Measurements from ENCODE around the gene TBL2.
A peak's percentile ranks its signal among the peaks of the same experiment; 100 is the strongest.
"Not testable (repeated sequence)": the region's sequence is repeated elsewhere in the genome, so short reads cannot be mapped to it uniquely, and the experiment has no call there.

TBL2 gene

GRCh38 chr7:73578342-73579128, at the start of gene TBL2:
TBL2 (minus strand) TSS chr7:73578579; CDS start chr7:73578549, 30 bp downstream.
- DNase-seq = peak; percentile 99

GRCh38 chr7:73626814-73627213, 48.4 kb upstream of the TBL2 start:
- peak; percentile 35 for DNase-seq

GRCh38 chr7:73625276-73625675, 46.9 kb upstream of the TBL2 start:
- no peak for DNase-seq

- DNase-seq = no peak
Observed at GRCh38 chr7:73624669-73625001, 46.3 kb upstream of the TBL2 start.

- DNase-seq = peak; percentile 65
Observed at GRCh38 chr7:73623798-73624668, 45.7 kb upstream of the TBL2 start, which contains the start of gene MLXIPL. MLXIPL (minus strand) TSS chr7:73624522; CDS start chr7:73624492, 30 bp downstream.

- DNase-seq = no peak
Observed at GRCh38 chr7:73622909-73623797, 44.8 kb upstream of the TBL2 start.

GRCh38 chr7:73622527-73622908, 44.1 kb upstream of the TBL2 start:
- no peak for DNase-seq

GRCh38 chr7:73621168-73622063, 43.0 kb upstream of the TBL2 start:
- no peak for DNase-seq

GRCh38 chr7:73619394-73619793, 41.0 kb upstream of the TBL2 start:
- not testable (repeated sequence) for DNase-seq

- no peak for DNase-seq
Observed at GRCh38 chr7:73618538-73618937, 40.2 kb upstream of the TBL2 start.

GRCh38 chr7:73617520-73617919, 39.1 kb upstream of the TBL2 start:
- DNase-seq = not testable (repeated sequence)

- DNase-seq = no peak
Observed at GRCh38 chr7:73615886-73616285, 37.5 kb upstream of the TBL2 start.

- DNase-seq = not testable (repeated sequence)
Observed at GRCh38 chr7:73614937-73615336, 36.6 kb upstream of the TBL2 start.

- DNase-seq = no peak
Observed at GRCh38 chr7:73613954-73614735, 35.8 kb upstream of the TBL2 start.

- DNase-seq = no peak
Observed at GRCh38 chr7:73612598-73613269, 34.4 kb upstream of the TBL2 start.

- no peak for DNase-seq
Observed at GRCh38 chr7:73611017-73611555, 32.7 kb upstream of the TBL2 start.

- DNase-seq = no peak
Observed at GRCh38 chr7:73610105-73610504, 31.7 kb upstream of the TBL2 start.

- not testable (repeated sequence) for DNase-seq
Observed at GRCh38 chr7:73607692-73607983, 29.3 kb upstream of the TBL2 start.

GRCh38 chr7:73606801-73607691, 28.7 kb upstream of the TBL2 start:
- peak; percentile 74 for DNase-seq
